ENCODE measurements around the gene DOK6. TPM values are rescaled to one million over a fixed set of nuclear protein-coding genes. Genes with fewer than 3 reads are reported as not detected.

Gene DOK6
- total RNA-seq, 1 experiment from 2014 or later: not detected

- H3K4me3 ChIP-seq: no peak overlapping the region
- H3K27ac ChIP-seq: no peak overlapping the region
- no peak for DNase-seq (ENCODE audit: low read depth in 1 of 2, low spot score in 2 of 2)
- H3K27me3 ChIP-seq (replicated peaks): no peaks in the 10 kb centered on the region
- H3K36me3 ChIP-seq: no peaks in the 10 kb centered on the region
- no peaks in the 10 kb centered on the region for H3K9me3 ChIP-seq (replicated peaks)
- no peaks in the 10 kb centered on the region for H3K4me1 ChIP-seq (replicated peaks)
These were observed 484.7 kb downstream of the DOK6 start for GRCh38 chr18:69885355-69885754.

GRCh38 chr18:69885841-69886531, 485.3 kb downstream of the DOK6 start:
- Histone ChIP-seq H3K36me3 (no peaks in the 10 kb centered on the region), H3K4me1 (replicated peaks) (no peaks in the 10 kb centered on the region), H3K9me3 (replicated peaks) (no peaks in the 10 kb centered on the region), H3K4me3 (no peak overlapping the region), H3K27me3 (replicated peaks) (no peaks in the 10 kb centered on the region), H3K27ac (no peak overlapping the region)
- no peak for DNase-seq (ENCODE audit: low read depth in 1 of 2, low spot score in 2 of 2)

DNA sequence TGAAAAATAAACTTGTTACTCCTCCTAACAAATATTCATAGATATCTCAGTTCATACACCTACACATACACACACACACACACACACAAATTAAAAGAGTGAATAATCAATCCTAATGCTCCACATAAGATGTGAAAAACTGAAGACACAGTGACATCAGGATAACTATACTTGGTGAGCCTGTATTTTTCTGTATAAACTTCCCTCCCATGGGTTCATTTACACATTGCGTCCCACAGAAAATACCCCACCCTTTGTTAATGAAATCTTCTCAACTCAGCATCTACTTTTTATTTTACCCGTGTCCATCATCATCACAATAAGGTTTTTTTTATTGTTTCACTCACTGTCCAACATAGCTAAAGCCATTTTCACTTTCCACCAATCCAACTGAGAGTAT, 486.6 kb downstream of the DOK6 start:
- Histone ChIP-seq H3K27ac (no peak overlapping the region), H3K4me3 (no peak overlapping the region), H3K9me3 (replicated peaks) (no peaks in the 10 kb centered on the region), H3K27me3 (replicated peaks) (no peaks in the 10 kb centered on the region), H3K4me1 (replicated peaks) (no peaks in the 10 kb centered on the region), H3K36me3 (no peaks in the 10 kb centered on the region)
- DNase-seq (ENCODE audit: low read depth in 1 of 2, low spot score in 2 of 2): no peak

GRCh38 chr18:69889009-69889408, 488.3 kb downstream of the DOK6 start:
- no peaks in the 10 kb centered on the region for H3K36me3 ChIP-seq
- no peaks in the 10 kb centered on the region for H3K4me1 ChIP-seq (replicated peaks)
- no peaks in the 10 kb centered on the region for H3K27me3 ChIP-seq (replicated peaks)
- no peak overlapping the region for H3K27ac ChIP-seq
- no peak overlapping the region for H3K4me3 ChIP-seq
- no peak for DNase-seq (ENCODE audit: low read depth in 1 of 2, low spot score in 2 of 2)
- no peaks in the 10 kb centered on the region for H3K9me3 ChIP-seq (replicated peaks)

DNA sequence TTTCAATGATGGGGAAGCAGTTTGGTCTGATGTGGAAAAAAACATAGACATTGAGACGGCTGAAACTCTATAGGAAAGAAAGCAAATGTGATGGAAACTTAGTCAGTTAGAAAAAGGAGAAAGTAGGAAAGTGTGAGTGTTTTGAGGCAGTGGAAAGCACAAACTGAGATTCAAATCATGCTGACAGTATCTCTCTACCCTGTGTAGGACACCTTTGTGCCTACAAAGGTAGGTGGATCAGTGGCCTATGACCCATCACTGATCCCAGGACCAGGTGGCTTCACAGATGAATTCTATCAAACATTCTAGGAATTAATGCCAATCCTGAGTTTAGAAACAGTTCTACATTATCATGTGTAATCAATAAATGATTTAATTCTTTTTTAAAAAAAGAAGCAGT, 489.9 kb downstream of the DOK6 start:
- DNase-seq (ENCODE audit: low read depth in 1 of 2, low spot score in 2 of 2): no peak
- Histone ChIP-seq H3K36me3 (no peaks in the 10 kb centered on the region), H3K27me3 (replicated peaks) (no peaks in the 10 kb centered on the region), H3K4me3 (no peak overlapping the region), H3K27ac (no peak overlapping the region), H3K9me3 (replicated peaks) (no peaks in the 10 kb centered on the region), H3K4me1 (replicated peaks) (no peaks in the 10 kb centered on the region)

GRCh38 chr18:69894467-69894866, 493.8 kb downstream of the DOK6 start:
- DNase-seq (ENCODE audit: low read depth in 1 of 2, low spot score in 2 of 2): no peak
- Histone ChIP-seq H3K4me1 (replicated peaks) (no peaks in the 10 kb centered on the region), H3K36me3 (no peaks in the 10 kb centered on the region), H3K27me3 (replicated peaks) (no peaks in the 10 kb centered on the region), H3K27ac (no peak overlapping the region), H3K9me3 (replicated peaks) (no peaks in the 10 kb centered on the region), H3K4me3 (no peak overlapping the region)

DNA sequence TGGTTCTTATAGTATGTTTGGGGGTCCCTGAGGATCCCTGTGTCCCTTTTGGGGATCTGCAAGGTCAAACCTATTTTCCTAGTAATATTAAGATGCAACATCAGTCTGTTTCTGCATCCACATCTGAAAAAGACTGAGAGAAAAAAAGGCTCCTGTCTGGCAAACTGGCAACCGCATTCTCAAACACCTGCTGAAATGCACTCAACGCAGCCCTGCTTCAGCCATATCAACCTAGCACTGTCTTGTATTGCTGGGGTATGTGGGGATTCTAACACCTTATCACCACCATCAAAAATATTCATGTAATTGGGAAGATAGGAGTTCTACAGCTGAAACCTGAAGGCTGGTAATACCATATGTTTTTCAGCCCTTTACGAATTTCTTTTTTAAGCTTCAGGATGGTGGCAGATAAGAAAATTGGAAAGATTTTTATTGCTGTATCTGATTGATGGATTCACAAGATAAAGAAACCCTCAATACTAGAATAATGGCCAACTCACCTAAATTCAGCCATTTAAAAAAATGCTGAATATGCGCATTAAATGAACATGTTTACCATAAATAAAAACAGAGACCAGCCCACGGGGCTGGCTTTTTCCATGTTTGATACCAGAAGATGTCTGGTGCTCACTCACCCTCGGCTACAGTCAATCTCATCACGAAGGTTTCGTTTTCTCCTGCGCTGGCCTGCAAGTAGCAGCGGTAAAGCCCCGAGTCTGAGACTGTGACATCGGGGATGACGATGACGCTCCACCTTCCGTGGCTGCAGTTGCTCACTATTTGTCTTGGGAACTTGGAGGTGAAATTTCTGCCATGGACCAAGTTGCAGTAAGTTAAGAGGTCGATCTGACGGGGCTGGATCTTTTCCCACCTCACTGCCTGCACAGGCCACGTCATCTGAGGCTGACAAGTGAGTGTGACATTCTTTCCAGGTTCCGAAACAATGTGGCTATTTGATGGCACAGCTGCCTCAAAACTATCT, 494.7 kb downstream of the DOK6 start:
- Histone ChIP-seq H3K27me3 (replicated peaks) (no peaks in the 10 kb centered on the region), H3K27ac (no peak overlapping the region), H3K4me3 (no peak overlapping the region), H3K9me3 (replicated peaks) (no peaks in the 10 kb centered on the region), H3K36me3 (no peaks in the 10 kb centered on the region), H3K4me1 (replicated peaks) (no peaks in the 10 kb centered on the region)
- no peak for DNase-seq (ENCODE audit: low read depth in 1 of 2, low spot score in 2 of 2)

DNA sequence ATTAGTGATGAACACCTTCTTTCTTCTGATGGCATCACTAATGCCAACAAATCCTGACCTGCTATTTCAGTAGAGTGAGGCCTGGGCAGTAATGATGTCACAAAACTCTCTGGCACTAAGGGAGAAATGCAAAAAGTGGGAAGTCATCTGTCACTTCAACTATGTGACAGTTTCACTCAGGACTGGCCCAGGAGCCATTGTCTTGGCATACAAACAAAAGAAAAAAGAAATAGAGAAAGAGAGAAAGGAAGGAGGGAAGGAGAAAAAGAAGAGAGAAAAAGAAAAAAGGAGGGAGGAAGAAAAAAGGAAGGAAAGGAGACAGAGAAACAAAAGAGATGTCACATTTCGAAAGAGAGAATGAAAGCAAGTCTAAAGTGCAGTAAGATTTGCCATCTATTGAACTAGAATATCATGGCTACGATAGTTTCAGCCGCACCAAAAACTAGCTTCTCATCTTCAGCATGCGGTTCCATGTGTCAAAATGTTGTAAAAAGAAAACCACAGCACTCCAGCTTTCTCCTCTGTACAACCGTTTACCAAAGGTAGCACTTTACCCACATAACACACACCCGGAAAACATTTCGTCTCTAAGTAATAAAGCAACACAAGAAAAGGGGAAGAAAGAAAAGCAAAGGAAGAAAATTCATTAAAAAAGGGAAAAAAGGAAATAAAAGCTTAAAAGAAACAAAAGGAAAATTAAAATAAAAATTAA, 496.9 kb downstream of the DOK6 start:
- Histone ChIP-seq H3K27ac (no peak overlapping the region), H3K27me3 (replicated peaks) (no peaks in the 10 kb centered on the region), H3K9me3 (replicated peaks) (no peaks in the 10 kb centered on the region), H3K4me3 (no peak overlapping the region), H3K36me3 (no peaks in the 10 kb centered on the region), H3K4me1 (replicated peaks) (no peaks in the 10 kb centered on the region)
- no peak for DNase-seq (ENCODE audit: low read depth in 1 of 2, low spot score in 2 of 2)

DNA sequence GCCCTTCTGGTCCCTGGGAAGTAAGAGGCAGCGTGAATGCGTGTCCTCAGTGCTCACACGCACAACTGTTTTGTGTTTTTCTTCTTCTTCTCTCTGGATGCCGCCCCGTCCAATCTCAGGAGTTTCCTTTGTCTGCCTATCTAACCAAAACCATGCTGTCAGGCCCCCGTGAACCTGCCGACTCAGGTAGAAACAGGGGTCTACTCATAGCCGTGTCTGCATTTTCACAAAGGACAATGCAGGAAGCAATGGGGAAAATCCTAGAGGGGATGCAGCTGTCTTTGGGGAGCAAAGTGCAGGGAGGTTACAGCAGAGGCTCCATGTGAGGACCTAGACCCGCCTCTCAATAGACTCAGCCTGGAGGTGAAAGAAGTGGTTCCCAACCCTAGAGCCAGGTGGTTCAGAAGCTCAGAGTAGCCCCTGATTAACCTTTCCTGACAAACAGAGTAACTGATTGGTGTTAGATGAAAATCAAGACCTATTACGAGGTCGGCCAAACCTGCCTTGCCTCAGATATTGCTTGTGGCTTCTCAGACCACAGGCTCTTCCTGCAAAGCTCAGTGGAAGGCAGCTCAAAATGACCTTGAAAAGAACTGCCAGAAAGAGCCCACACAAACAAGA, 497.7 kb downstream of the DOK6 start:
- Histone ChIP-seq H3K36me3 (no peaks in the 10 kb centered on the region), H3K4me1 (replicated peaks) (no peaks in the 10 kb centered on the region), H3K27me3 (replicated peaks) (no peaks in the 10 kb centered on the region), H3K9me3 (replicated peaks) (no peaks in the 10 kb centered on the region), H3K4me3 (no peak overlapping the region), H3K27ac (no peak overlapping the region)
- DNase-seq (ENCODE audit: low read depth in 1 of 2, low spot score in 2 of 2): no peak

Data from SJSA1 (cell line).